Spleen (tissue), 7 donors: ENCODE measurements around the gene TPM4.
A peak's percentile ranks its signal among the peaks of the same experiment; 100 is the strongest.

Source experiments
- CTCF ChIP-seq, 11 experiments: fragments of 200-600 bp in 7 of 11; fragments of 450-650 bp in 4 of 11; sonication (generic) in 4 of 11; IDR thresholded peaks in 8 of 11; conservative IDR thresholded peaks in 3 of 11; 1 replicate in 7 of 11; 2 replicates in 4 of 11; pipeline versions ENCODE4 v1.4.0 to v1.8.0; 2016 to 2021; ENCODE audit warnings: antibody characterized with exemption in 11 of 11, inconsistent platforms in 4 of 11, mild to moderate bottlenecking in 1 of 11
- POLR2A ChIP-seq, 3 donors: fragments of 450-650 bp; IDR thresholded peaks; one replicate each; pipeline ENCODE4 v1.5.1; 2017; ENCODE audit warnings: antibody characterized with exemption in 3 of 3, mild to moderate bottlenecking in 1 of 3
- POLR2AphosphoS5 ChIP-seq, 3 donors: sonication (generic); formaldehyde crosslinking; IDR thresholded peaks; one replicate each; pipeline ENCODE4 v1.5.1; 2017; ENCODE audit warnings: antibody characterized with exemption in 3 of 3
- donor health status: DM: no; HTN: no; CAD: no; lungs with moderate emphysema.
- donor health status: DM: no; HTN: no; CAD: no.
- donor health status: DM: no; HTN: no; CAD: no.

- TF ChIP-seq CTCF (IDR thresholded peaks at IDR 0.05 in 8 of 11, conservative IDR thresholded peaks at IDR 0.05 in 3 of 11) (no peak), POLR2A (IDR thresholded peaks at IDR 0.05) (no peak), POLR2AphosphoS5 (IDR thresholded peaks at IDR 0.05) (peak; percentile 28 to 56 (median 55))
Measured at GRCh38 chr19:16076958-16077611, 790 bp downstream of the TPM4 start.
